ENCODE measurements around the gene HSFY1.
"Not testable (repeated sequence)": the region's sequence is repeated elsewhere in the genome, so short reads cannot be mapped to it uniquely, and the experiment has no call there.

The HSFY1 gene

GRCh38 chrY:18546420-18546819, at the start of gene HSFY1:
TSS of gene HSFY1 (plus strand) at chrY:18546720. CDS start at chrY:18546788, 68 bp downstream.
- DNase-seq (ENCODE audit: insufficient read length, low spot score); FAIRE-seq: not testable (repeated sequence)

GRCh38 chrY:18504266-18504665, 42.3 kb upstream of the HSFY1 start:
- not testable (repeated sequence) for FAIRE-seq; DNase-seq (ENCODE audit: insufficient read length, low spot score)

- not testable (repeated sequence) for FAIRE-seq; DNase-seq (ENCODE audit: insufficient read length, low spot score)
Observed at GRCh38 chrY:18530995-18531655, 15.4 kb upstream of the HSFY1 start.

GRCh38 chrY:18538952-18539351, 7.6 kb upstream of the HSFY1 start:
- not testable (repeated sequence) for FAIRE-seq; DNase-seq (ENCODE audit: insufficient read length, low spot score)

GRCh38 chrY:18553132-18553531, 6.6 kb downstream of the HSFY1 start:
- not testable (repeated sequence) for DNase-seq (ENCODE audit: insufficient read length, low spot score); FAIRE-seq

GRCh38 chrY:18565915-18566314, 19.4 kb downstream of the HSFY1 start:
- not testable (repeated sequence) for DNase-seq (ENCODE audit: insufficient read length, low spot score); FAIRE-seq

Measured in D721Med (cell line).